HT-29 (cell line): ENCODE measurements around the gene PTPN11. TPM values are rescaled to one million over a fixed set of nuclear protein-coding genes. Genes with fewer than 3 reads are reported as not detected.
"Not testable (repeated sequence)": the region's sequence is repeated elsewhere in the genome, so short reads cannot be mapped to it uniquely, and the experiment has no call there.

Source experiments
- DNase-seq: peaks from one replicate; pipeline ENCODE4 v3.0.0-alpha.2; 2015; ENCODE audit warnings: low spot score
- total RNA-seq: library from RNA; depleted of rRNA; stranded (reverse); fragments of >200 nt; shearing (Covaris generic); gene quantifications from 2 replicates; pipeline ENCODE4 v1.2.3, GENCODE V29; 2014

PTPN11 gene
- total RNA-seq, 1 experiment from 2014 or later, result 48.8 TPM

DNA sequence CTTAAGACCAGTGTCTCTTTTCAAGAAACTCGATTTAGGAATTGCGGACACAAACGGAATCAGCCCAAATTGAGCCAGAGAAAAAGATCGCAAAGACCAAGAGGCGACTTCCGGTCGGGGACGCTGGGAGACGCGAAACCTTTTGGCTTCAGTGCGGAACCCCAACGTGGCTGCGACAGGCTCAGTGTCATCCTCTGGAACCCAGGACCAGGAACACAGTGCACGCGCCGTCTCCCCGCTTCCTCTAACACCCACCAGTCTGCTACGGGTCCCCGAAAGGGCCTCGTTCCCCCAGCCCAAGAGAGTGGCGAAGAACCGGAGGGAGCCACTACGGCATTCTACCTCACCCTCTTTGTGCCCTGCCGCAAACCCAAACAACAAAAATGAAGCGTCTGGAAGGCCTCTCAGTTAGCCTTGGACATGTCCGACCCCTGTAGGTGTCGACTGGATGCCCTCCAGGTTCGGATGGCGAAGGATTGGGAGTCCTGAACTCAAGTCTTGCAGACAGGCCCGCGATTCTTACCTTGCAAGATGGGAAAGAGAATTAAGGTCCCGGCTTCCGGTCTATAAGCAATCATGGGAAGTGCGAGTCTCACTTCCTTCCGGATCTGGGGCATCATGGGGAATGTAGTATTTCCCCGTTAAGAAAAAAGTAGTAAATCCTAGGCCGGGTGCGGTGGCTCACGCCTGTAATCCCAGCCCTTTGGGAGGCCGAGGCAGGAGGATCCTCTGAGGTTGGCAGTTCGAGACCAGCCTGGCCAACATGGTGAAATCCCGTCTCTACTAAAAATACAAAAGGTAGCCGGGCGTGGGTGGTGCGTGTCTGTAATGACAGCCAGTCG lies 9.5 kb upstream of the PTPN11 start, which contains the start of gene RPL6:
Gene RPL6 (minus strand): TSS at position 542 of the 842 bp plus-strand sequence. CDS start 949 bp downstream, outside the sequence.
- DNase-seq, result peak; percentile 92

- DNase-seq, result no peak
Measured at GRCh38 chr12:112409906-112410244, 8.9 kb upstream of the PTPN11 start.

- DNase-seq, result no peak
Measured at GRCh38 chr12:112413855-112414625, 4.7 kb upstream of the PTPN11 start.

DNA sequence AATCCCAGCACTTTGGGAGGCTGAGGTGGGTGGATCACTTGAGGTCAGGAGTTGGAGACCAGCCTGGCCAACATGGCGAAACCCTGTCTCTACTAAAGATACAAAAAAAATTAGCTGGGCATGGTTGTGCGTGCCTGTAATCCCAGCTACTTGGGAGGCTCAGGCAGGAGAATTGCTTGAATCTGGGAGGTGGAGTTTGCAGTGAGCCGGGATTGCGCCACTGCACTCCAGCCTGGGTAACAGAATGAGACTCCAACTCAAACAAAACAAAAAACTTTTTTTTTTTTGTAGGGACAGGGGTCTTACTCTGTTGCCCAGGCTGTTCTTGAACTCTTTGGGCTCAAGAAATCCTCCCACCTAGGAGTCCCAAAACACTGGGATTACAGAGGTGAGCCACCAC lies 3.3 kb upstream of the PTPN11 start:
- not testable (repeated sequence) for DNase-seq

GRCh38 chr12:112418273-112418607 lies 507 bp upstream of the PTPN11 start:
- DNase-seq, result no peak

DNA sequence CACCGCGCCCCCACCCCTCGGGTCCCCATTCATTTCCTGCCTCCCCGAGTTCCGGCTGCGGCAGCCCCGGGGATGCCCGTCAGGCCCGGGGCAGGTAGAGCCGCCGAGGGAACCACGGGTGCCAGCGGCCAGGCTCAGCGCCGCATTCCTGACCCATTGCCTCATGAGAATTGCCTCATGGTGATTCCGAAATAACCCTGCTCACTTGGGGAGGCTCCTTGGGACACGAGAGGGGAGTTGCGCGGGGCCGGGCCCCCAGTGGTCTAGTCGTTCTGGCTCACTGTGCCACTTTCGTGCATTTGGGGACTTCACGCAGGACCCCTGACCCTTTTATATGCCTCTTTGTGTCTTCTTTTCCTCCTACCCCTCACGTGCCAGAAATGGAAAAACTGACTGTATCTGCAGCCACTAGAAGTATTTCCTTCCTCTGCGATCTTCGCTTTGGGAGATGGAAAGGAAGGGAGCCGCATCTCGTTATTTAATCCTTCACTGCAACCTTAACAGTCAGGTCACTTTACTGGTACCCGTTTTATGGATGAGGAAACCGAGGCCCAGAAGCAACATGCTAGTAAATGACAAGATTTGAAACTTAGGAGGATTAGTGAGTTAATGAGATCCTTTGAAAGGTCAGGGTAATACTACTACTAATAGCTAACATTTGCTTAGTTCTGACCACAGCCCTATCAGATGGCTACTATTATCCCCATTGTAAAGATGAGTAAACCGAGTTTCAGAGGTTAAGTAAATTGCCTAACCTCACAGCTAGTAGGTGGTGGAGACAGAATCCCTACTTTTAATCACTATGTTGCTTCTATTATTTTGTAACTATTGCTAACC lies 768 bp downstream of the PTPN11 start:
- DNase-seq, result peak; percentile 76

- no peak for DNase-seq
Measured at GRCh38 chr12:112420740-112421139, 2.0 kb downstream of the PTPN11 start.

DNA sequence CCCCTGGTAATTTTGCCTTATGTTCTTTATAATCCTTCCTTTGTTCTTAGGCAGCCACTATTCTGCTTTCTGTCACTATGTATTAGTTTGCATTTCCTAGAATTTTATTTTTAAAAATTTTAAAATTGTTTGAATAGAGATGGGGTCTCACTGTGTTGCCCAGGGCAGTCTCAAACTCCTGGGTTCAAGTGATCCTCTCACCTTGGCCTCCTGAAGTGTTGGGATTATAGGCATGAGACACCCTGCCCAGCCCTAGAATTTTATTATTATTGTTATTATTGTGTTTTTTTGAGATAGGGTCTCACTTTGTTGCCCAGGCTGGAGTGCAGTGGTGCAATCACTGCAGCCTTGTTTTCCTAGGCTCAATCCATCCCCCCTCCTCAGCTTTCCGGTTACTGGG lies 2.6 kb downstream of the PTPN11 start:
- no peak for DNase-seq

- no peak for DNase-seq
Measured at GRCh38 chr12:112422531-112422930, 3.8 kb downstream of the PTPN11 start.

DNA sequence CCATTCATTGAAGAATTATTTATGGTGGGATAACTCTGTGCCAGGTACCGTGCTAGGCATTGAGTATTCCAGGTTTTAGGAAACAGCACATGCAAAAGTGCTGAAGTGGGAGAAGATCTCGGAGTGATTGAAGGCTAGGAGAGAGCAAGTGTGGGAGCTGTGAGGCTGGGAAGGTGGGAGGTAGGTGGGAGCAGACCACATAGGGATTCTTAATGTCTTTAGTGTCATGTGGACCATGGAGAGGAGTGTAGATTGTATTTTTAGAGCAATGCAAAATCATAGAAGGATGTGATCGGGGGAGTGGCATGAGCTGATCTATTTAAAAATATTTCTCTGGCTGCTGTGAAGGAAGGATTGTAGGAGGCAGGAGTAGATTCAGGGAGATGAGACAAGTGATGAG lies 5.4 kb downstream of the PTPN11 start:
- no peak for DNase-seq

GRCh38 chr12:112425582-112426382 lies 7.0 kb downstream of the PTPN11 start:
- DNase-seq, result no peak

DNA sequence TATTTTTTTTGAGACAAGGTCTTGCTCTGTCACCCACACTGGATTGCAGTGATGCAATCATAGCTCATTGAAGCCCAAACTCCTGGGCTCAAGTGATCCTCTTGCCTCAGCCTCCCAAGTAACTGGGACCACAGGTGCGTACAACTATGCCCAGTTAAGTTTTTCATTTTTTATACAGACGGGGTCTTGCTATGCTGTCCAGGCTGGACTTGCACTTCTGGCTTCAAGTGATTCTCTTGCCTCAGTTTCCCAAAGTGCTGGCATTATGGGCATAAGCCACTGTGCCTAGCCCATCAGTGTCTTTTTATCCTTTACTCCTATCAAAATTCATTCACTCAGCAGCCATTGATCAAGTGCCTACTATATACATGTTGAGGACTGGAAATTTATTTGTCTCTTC lies 9.0 kb downstream of the PTPN11 start:
- no peak for DNase-seq

DNA sequence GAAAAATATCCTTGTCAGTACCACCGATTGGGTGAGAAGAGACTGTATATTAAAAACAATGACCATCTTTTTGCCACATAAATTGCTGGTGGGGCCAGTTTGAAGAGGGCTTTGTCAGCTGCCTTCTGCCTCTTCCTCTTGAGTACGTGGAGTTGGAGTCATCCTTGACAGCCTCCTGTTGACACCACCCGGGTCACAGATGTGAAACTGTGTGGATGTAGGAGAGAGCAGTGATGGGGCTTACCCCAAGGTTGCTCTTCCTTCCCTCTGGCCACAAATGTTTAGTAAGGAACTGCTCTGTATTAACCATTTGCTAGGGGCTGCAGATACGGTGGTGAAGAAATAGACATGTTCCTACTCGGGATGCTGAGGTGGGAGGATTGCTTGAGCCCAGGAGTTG lies 12.2 kb downstream of the PTPN11 start:
- no peak for DNase-seq

DNA sequence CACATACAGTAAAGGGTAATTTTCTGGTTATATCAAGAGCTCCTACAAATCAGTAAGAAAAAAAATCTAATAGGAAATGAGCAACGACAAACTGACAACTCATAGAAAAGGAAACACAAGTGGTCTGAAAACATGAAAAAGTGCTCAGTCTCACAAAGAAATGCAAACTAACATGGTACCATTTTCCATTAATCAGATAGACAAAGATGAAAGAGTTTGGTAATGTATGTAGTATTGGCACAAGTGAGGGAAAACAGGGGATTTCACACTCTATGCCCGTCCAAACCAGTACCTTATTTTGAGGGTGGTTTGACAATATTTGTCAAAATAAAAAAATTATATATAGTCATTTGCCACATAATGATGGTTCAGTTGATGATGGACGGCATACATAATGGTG lies 13.2 kb downstream of the PTPN11 start:
- no peak for DNase-seq

- DNase-seq, result no peak
Measured at GRCh38 chr12:112433551-112433950, 14.8 kb downstream of the PTPN11 start.

GRCh38 chr12:112438645-112439044 lies 19.9 kb downstream of the PTPN11 start:
- not testable (repeated sequence) for DNase-seq

GRCh38 chr12:112439769-112440168 lies 21.0 kb downstream of the PTPN11 start:
- DNase-seq, result no peak

GRCh38 chr12:112440653-112441052 lies 21.9 kb downstream of the PTPN11 start:
- DNase-seq, result not testable (repeated sequence)

- DNase-seq, result no peak
Measured at GRCh38 chr12:112443916-112444315, 25.2 kb downstream of the PTPN11 start.

- no peak for DNase-seq
Measured at GRCh38 chr12:112446008-112446725, 27.4 kb downstream of the PTPN11 start.

GRCh38 chr12:112447106-112447505 lies 28.4 kb downstream of the PTPN11 start:
- DNase-seq, result no peak
